GM12878 (cell line): ENCODE data around the gene P4HA2. TPM values are rescaled to one million over a fixed set of nuclear protein-coding genes. Genes with fewer than 3 reads are reported as not detected.

ENCODE experiments used
- ATAC-seq: fragments of 200-7000 bp; cut with Tn5 transposase; 3 replicates; pipeline ENCODE4 v1.9.1; 2020; ENCODE audit warnings: mild to moderate bottlenecking, moderate library complexity
- BruUV-seq: library from RNA; stranded (reverse); fragments of 400-500 nt; replicated peaks from 2 replicates; lab custom pipeline; 2021; lab: Mats Ljungman, UMichigan
- CTCF ChIA-PET: fragments of 300-600 bp; sonication (Branson Sonifier 250); formaldehyde crosslinking; extraction: SDS; loops from one replicate; lab custom pipeline; 2021; ENCODE audit warnings: inconsistent platforms; lab: Yijun Ruan, JAX
- POLR2A ChIA-PET: fragments of 350-600 bp; formaldehyde crosslinking; extraction: SDS; loops from one replicate; lab custom pipeline; 2021; ENCODE audit warnings: inconsistent platforms; lab: Charles Lee
- RAD21 ChIA-PET: fragments of 300-600 bp; sonication (Branson Sonifier 250); formaldehyde crosslinking; loops from one replicate; lab custom pipeline; 2023; ENCODE audit warnings: antibody characterized with exemption; ENCODE audit not compliant: unreplicated experiment; lab: Charles Lee
- SMC1A ChIA-PET: fragments of 300-600 bp; sonication (Branson Sonifier 250); formaldehyde crosslinking; loops from one replicate; lab custom pipeline; 2023; ENCODE audit not compliant: unreplicated experiment, uncharacterized antibody; lab: Charles Lee
- DNase-seq: peaks from one replicate; pipeline ENCODE4 v3.0.0-alpha.2; 2011; ENCODE audit warnings: low read depth, low spot score
- FAIRE-seq: peaks from 3 replicates; lab custom pipeline; 2011; peaks lifted over from hg19 to GRCh38; lab: Jason Lieb, UNC
- H2AFZ ChIP-seq: 2 replicates; pipeline ENCODE4 v1.6.0; 2011; ENCODE audit warnings: low read depth, low read length, control low read depth; ENCODE audit not compliant: control insufficient read depth
- H3K27ac ChIP-seq: 2 replicates; pipeline ENCODE4 v1.5.1; 2011; ENCODE audit warnings: control low read depth; ENCODE audit not compliant: control insufficient read depth, insufficient read depth
- H3K27me3 ChIP-seq, 2 experiments: replicated peaks in 1 of 2; 2 replicates each; pipeline versions ENCODE4 v1.6.0 to v1.6.1; 2011; ENCODE audit warnings: low read length in 1 of 2; ENCODE audit not compliant: control insufficient read depth in 2 of 2, insufficient read depth in 2 of 2
- H3K36me3 ChIP-seq, 2 experiments: 2 replicates each; pipeline ENCODE4 v1.5.1; 2011; ENCODE audit warnings: low read length in 1 of 2; ENCODE audit not compliant: control insufficient read depth in 2 of 2, insufficient read depth in 2 of 2
- H3K4me1 ChIP-seq: 2 replicates; pipeline ENCODE4 v1.6.1; 2011; ENCODE audit warnings: mild to moderate bottlenecking, low read length, moderate library complexity, mixed read lengths; ENCODE audit not compliant: control insufficient read depth, insufficient read depth
- H3K4me2 ChIP-seq: 2 replicates; pipeline ENCODE4 v1.6.0; 2011; ENCODE audit warnings: control low read depth; ENCODE audit not compliant: control insufficient read depth, insufficient read depth
- H3K4me3 ChIP-seq: fragments of 200-600 bp; sonication (generic); 2 replicates; pipeline ENCODE4 v1.5.1; 2016
- H3K79me2 ChIP-seq: 2 replicates; pipeline ENCODE4 v1.6.0; 2011; ENCODE audit warnings: low read length; ENCODE audit not compliant: control insufficient read depth, insufficient read depth
- H3K9ac ChIP-seq: 2 replicates; pipeline ENCODE4 v1.8.0; 2011; ENCODE audit warnings: low read length, control low read depth, mixed read lengths; ENCODE audit not compliant: control insufficient read depth, insufficient read depth
- H3K9me3 ChIP-seq: replicated peaks from 3 replicates; pipeline ENCODE4 v1.5.1; 2011; ENCODE audit warnings: mild to moderate bottlenecking, low read length; ENCODE audit not compliant: control insufficient read depth, insufficient read depth
- H4K20me1 ChIP-seq: 2 replicates; pipeline ENCODE4 v1.6.0; 2011; ENCODE audit not compliant: control insufficient read depth, insufficient read depth
- BMI1 ChIP-seq: fragments of 450-650 bp; IDR thresholded peaks from 2 replicates; pipeline ENCODE4 v1.6.1; 2016; ENCODE audit warnings: mild to moderate bottlenecking, moderate library complexity, borderline replicate concordance
- CBFB ChIP-seq: IDR thresholded peaks from 2 replicates; pipeline ENCODE4 v1.6.1; 2016; ENCODE audit warnings: antibody characterized with exemption, low read depth
- EED ChIP-seq: sonication (generic); IDR thresholded peaks from 2 replicates; pipeline ENCODE4 v1.6.1; 2016; ENCODE audit warnings: antibody characterized with exemption, low read depth
- EGR1 ChIP-seq, 2 experiments: IDR thresholded peaks; 1 replicate in 1 of 2; 2 replicates in 1 of 2; pipeline ENCODE4 v1.6.1; 2011 to 2012; ENCODE audit warnings: low read depth in 2 of 2, low read length in 2 of 2, borderline replicate concordance in 1 of 2, mild to moderate bottlenecking in 1 of 2, moderate library complexity in 1 of 2
- FOS ChIP-seq: IDR thresholded peaks from 3 replicates; pipeline ENCODE4 v1.6.1; 2011; ENCODE audit warnings: borderline replicate concordance; ENCODE audit not compliant: insufficient read length; ENCODE audit errors: extremely low read depth
- HCFC1 ChIP-seq: fragments of 150-350 bp; IDR thresholded peaks from 2 replicates; pipeline ENCODE4 v1.6.1; 2014; ENCODE audit warnings: low read length
- IKZF2 ChIP-seq, 2 experiments: fragments of 450-650 bp; IDR thresholded peaks; 2 replicates each; pipeline ENCODE4 v1.6.1; 2017; ENCODE audit warnings: mild to moderate bottlenecking in 2 of 2, moderate library complexity in 2 of 2
- JUND ChIP-seq: IDR thresholded peaks from 2 replicates; pipeline ENCODE4 v1.6.1; 2012; ENCODE audit warnings: low read depth, mild to moderate bottlenecking, low read length, improper control_type of control experiment, moderate library complexity
- MYB ChIP-seq: fragments of 150-350 bp; IDR thresholded peaks from 2 replicates; pipeline ENCODE4 v1.6.1; 2014; ENCODE audit warnings: mild to moderate bottlenecking, low read depth, low read length, borderline replicate concordance
- NFYB ChIP-seq: IDR thresholded peaks from 2 replicates; pipeline ENCODE4 v1.6.1; 2011; ENCODE audit warnings: low read depth, mild to moderate bottlenecking, low read length, improper control_type of control experiment, moderate library complexity; ENCODE audit not compliant: insufficient read depth
- RAD51 ChIP-seq: fragments of 450-650 bp; IDR thresholded peaks from 2 replicates; pipeline ENCODE4 v1.6.1; 2016; ENCODE audit warnings: moderate library complexity, mild to moderate bottlenecking, inconsistent platforms
- RB1 ChIP-seq: fragments of 450-650 bp; formaldehyde crosslinking; IDR thresholded peaks from 2 replicates; pipeline ENCODE4 v1.6.1; 2017; ENCODE audit warnings: mild to moderate bottlenecking, borderline replicate concordance
- STAT3 ChIP-seq: IDR thresholded peaks from 2 replicates; pipeline ENCODE4 v1.6.1; 2011; ENCODE audit warnings: low read depth, low read length, improper control_type of control experiment
- YY1 ChIP-seq: IDR thresholded peaks from 2 replicates; pipeline ENCODE4 v1.6.1; 2011; ENCODE audit warnings: low read depth, mild to moderate bottlenecking, low read length
- ZNF622 ChIP-seq: fragments of 450-650 bp; IDR thresholded peaks from 2 replicates; pipeline ENCODE4 v1.6.1; 2017; ENCODE audit warnings: mild to moderate bottlenecking, inconsistent platforms
- ZSCAN29 ChIP-seq: fragments of 450-650 bp; IDR thresholded peaks from 2 replicates; pipeline ENCODE4 v1.6.1; 2017; ENCODE audit warnings: mild to moderate bottlenecking, moderate library complexity
- WGBS: methylation state at CpG from one replicate; pipeline ENCODE4 v1.1.6; 2016; ENCODE audit warnings: low lambda C conversion rate; ENCODE audit not compliant: insufficient replicate concordance, insufficient coverage; ENCODE audit errors: missing lambda C conversion rate; 5-methylcytosine and 5-hydroxymethylcytosine counted together
- in situ Hi-C: fragments of 300-500 bp; cut with MboI; formaldehyde crosslinking; loops from 9 replicates; pipeline ENCODE4 v1.14.3; 2018; ENCODE audit warnings: mixed read lengths
- intact Hi-C: fragments of 100-400 bp; cut with micrococcal nuclease; formaldehyde crosslinking; loops from one replicate; pipeline ENCODE4 v1.14.2; 2022; ENCODE audit not compliant: unreplicated experiment
- polyA plus RNA-seq, 11 experiments: library from polyadenylated mRNA; depleted of rRNA in 4 of 11; unstranded in 6 of 11; stranded (reverse) in 5 of 11; fragments of >200 nt; fragmentation: Nextera tagmentation in 4 of 11; fragmentation: Illumina TruSeq in 1 of 11; extraction: Ambion mirVana in 4 of 11; extraction: Trizol in 1 of 11; gene quantifications; 1 replicate in 1 of 11; 2 replicates in 10 of 11; pipeline versions ENCODE4 v1.2.1 to v1.2.3, GENCODE V29; 2011 to 2016; ENCODE audit warnings: inconsistent platforms in 2 of 11, missing spikeins in 2 of 11, low read depth in 1 of 11
- total RNA-seq, 4 experiments: library from RNA; depleted of rRNA in 3 of 4; stranded (reverse); fragments of >200 nt in 3 of 4; fragmentation: Illumina TruSeq in 1 of 4; extraction: Trizol in 1 of 4; gene quantifications; 2 replicates each; pipeline versions ENCODE4 v1.2.1 to v1.2.3, GENCODE V29; 2013 to 2021
- TF ChIP-seq, protein P1 (sequence below): fragments of 450-650 bp; IDR thresholded peaks from 2 replicates; pipeline ENCODE4 v1.6.1; 2016; ENCODE audit warnings: mild to moderate bottlenecking
- TF ChIP-seq, protein P2 (sequence below): IDR thresholded peaks from 2 replicates; pipeline ENCODE4 v1.6.1; 2012; ENCODE audit warnings: mild to moderate bottlenecking, low read depth, low read length
- TF ChIP-seq, protein P3 (sequence below): IDR thresholded peaks from 2 replicates; pipeline ENCODE4 v1.6.1; 2012; ENCODE audit warnings: low read depth, low read length, improper control_type of control experiment

The P4HA2 gene
- total and polyA plus RNA-seq, 10 of the 15 experiments (the other 5 are each of a cell fraction or from before 2014, with no cell fraction given): 4.7 to 10.9 (median 7.5) TPM

DNA sequence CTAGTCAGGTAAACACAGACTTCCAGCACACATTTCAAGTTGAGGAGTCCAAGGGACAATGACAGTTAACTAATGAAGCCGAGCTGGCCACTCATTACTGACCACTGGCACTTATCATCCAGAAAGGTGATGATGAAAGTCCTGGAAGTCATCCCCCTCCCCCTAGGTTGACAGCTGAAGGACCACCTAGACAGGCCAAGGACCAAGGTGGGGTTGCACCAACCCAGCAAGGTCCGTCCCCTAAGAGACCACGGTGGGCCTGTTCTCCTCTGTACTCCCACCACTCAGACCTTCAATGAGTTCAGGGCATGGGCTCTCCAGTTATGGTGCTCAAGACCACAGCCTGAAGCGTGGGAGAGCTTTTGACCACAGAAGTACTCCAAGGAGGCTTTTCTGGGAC lies 13.2 kb downstream of the P4HA2 start:
- intact Hi-C loops: no loop called here

DNA sequence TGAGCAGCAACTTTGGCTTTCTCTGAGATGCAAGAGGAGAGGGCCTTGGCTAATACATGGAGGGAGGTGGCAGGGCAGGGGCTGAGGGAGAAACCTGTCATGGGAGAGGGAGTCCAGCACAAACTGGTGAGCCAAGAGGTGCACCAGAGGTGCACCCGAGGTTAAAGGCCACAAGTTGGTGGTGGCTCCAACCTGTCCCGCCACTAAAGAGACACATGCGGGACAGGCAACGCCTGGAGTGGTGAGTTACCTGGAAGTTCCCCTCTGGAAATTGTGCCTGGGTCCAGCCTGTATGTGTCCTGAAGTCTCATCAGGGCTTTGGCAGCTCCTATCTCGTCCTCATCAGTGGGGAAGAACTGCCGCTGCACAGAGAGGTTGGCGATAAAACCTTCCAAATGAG lies 14.0 kb downstream of the P4HA2 start:
- no peaks in the 10 kb centered on the region; a peak in 1 of 4 replicates for H3K27me3 ChIP-seq
- POLR2A ChIA-PET: interaction anchor here (1.2 kb wide), 1 partner anchor 12 kb away, joined by 3 read pairs; no protein-coding TSS in a partner anchor
- no peak for TF ChIP-seq HCFC1
- TF ChIP-seq JUND: no peak
- TF ChIP-seq CBFB: no peak
- no peak for TF ChIP-seq RAD51
- TF ChIP-seq EGR1 (IDR thresholded peaks at IDR 0.05; ENCODE audit: borderline replicate concordance in 1 of 2, low read depth in 2 of 2, low read length in 2 of 2): no peak
- TF ChIP-seq NFYB: no peak
- TF ChIP-seq, protein P1, sequence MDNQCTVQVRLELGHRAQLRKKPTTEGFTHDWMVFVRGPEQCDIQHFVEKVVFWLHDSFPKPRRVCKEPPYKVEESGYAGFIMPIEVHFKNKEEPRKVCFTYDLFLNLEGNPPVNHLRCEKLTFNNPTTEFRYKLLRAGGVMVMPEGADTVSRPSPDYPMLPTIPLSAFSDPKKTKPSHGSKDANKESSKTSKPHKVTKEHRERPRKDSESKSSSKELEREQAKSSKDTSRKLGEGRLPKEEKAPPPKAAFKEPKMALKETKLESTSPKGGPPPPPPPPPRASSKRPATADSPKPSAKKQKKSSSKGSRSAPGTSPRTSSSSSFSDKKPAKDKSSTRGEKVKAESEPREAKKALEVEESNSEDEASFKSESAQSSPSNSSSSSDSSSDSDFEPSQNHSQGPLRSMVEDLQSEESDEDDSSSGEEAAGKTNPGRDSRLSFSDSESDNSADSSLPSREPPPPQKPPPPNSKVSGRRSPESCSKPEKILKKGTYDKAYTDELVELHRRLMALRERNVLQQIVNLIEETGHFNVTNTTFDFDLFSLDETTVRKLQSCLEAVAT: no peak
- TF ChIP-seq, protein P2, sequence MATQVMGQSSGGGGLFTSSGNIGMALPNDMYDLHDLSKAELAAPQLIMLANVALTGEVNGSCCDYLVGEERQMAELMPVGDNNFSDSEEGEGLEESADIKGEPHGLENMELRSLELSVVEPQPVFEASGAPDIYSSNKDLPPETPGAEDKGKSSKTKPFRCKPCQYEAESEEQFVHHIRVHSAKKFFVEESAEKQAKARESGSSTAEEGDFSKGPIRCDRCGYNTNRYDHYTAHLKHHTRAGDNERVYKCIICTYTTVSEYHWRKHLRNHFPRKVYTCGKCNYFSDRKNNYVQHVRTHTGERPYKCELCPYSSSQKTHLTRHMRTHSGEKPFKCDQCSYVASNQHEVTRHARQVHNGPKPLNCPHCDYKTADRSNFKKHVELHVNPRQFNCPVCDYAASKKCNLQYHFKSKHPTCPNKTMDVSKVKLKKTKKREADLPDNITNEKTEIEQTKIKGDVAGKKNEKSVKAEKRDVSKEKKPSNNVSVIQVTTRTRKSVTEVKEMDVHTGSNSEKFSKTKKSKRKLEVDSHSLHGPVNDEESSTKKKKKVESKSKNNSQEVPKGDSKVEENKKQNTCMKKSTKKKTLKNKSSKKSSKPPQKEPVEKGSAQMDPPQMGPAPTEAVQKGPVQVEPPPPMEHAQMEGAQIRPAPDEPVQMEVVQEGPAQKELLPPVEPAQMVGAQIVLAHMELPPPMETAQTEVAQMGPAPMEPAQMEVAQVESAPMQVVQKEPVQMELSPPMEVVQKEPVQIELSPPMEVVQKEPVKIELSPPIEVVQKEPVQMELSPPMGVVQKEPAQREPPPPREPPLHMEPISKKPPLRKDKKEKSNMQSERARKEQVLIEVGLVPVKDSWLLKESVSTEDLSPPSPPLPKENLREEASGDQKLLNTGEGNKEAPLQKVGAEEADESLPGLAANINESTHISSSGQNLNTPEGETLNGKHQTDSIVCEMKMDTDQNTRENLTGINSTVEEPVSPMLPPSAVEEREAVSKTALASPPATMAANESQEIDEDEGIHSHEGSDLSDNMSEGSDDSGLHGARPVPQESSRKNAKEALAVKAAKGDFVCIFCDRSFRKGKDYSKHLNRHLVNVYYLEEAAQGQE: no peak
- TF ChIP-seq EED: no peak

More for the DNA sequence above, 13.2 kb downstream of the P4HA2 start:
- 11% methylated on average over 4 of the region's 4 CpGs for WGBS
- FAIRE-seq: no peak
- Histone ChIP-seq H3K27ac (no peak overlapping the region), H3K4me2 (no peak overlapping the region), H3K9me3 (no peaks in the 10 kb centered on the region), H3K27me3 (no peaks in the 10 kb centered on the region; a peak in 1 of 4 replicates), H4K20me1 (no peaks in the 10 kb centered on the region; the same call in 1 of the 2 replicates), H2AFZ (no peak overlapping the region), H3K36me3 (no peaks in the 10 kb centered on the region), H3K4me1 (no peaks in the 10 kb centered on the region), H3K4me3 (no peak overlapping the region), H3K79me2 (no peaks in the 10 kb centered on the region), H3K9ac (no peak overlapping the region)
- POLR2A ChIA-PET: interaction anchor here (1.0 to 1.2 kb wide), 2 partner anchors 11 to 12 kb away, joined by 3 to 5 read pairs; no protein-coding TSS in a partner anchor
- ATAC-seq: no peak
- no peak for DNase-seq
- no TSS peak for BruUV-seq
- SMC1A ChIA-PET: no interaction called here
- CTCF ChIA-PET: interaction anchor here (1.2 to 1.8 kb wide), 2 partner anchors 34 to 151 kb away, joined by 4 to 10 read pairs; no protein-coding TSS in a partner anchor
- in situ Hi-C loops: no loop called here
- RAD21 ChIA-PET: no interaction called here
- no peak for TF ChIP-seq IKZF2 (IDR thresholded peaks at IDR 0.05)
- TF ChIP-seq, protein P3, sequence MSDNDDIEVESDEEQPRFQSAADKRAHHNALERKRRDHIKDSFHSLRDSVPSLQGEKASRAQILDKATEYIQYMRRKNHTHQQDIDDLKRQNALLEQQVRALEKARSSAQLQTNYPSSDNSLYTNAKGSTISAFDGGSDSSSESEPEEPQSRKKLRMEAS: no peak
- TF ChIP-seq MYB: no peak
- no peak for TF ChIP-seq ZSCAN29
- no peak for TF ChIP-seq STAT3
- TF ChIP-seq BMI1: no peak
- no peak for TF ChIP-seq FOS
- TF ChIP-seq RB1: no peak
- no peak for TF ChIP-seq ZNF622
- TF ChIP-seq YY1: no peak

More for the DNA sequence above, 14.0 kb downstream of the P4HA2 start:
- H3K4me1 ChIP-seq: no peaks in the 10 kb centered on the region
- H3K4me3 ChIP-seq: no peak overlapping the region
- intact Hi-C loops: no loop called here
- RAD21 ChIA-PET: no interaction called here
- in situ Hi-C loops: no loop called here
- H3K9me3 ChIP-seq: no peaks in the 10 kb centered on the region
- FAIRE-seq (no peak), ATAC-seq (no peak), DNase-seq (no peak)
- H3K9ac ChIP-seq: no peak overlapping the region
- no peak overlapping the region for H3K4me2 ChIP-seq
- no peaks in the 10 kb centered on the region; the same call in 1 of the 2 replicates for H4K20me1 ChIP-seq
- SMC1A ChIA-PET: no interaction called here
- H3K79me2 ChIP-seq: no peaks in the 10 kb centered on the region
- no peak overlapping the region for H3K27ac ChIP-seq
- H3K36me3 ChIP-seq: no peaks in the 10 kb centered on the region
- CTCF ChIA-PET: no interaction called here
- no TSS peak for BruUV-seq
- 74% methylated on average over 7 of the region's 7 CpGs for WGBS
- H2AFZ ChIP-seq: no peak overlapping the region
